OCI-LY1 (cell line): ENCODE results near the gene ARHGEF17.

Experiments used
- H2AFZ ChIP-seq: fragments of 200-600 bp; sonication (generic), shearing (Covaris generic); 2 replicates; pipeline ENCODE4 v1.6.0; 2014; ENCODE audit warnings: antibody characterized with exemption, mild to moderate bottlenecking, low read length
- H3F3A ChIP-seq: fragments of 200-600 bp; sonication (generic), shearing (Covaris generic); 2 replicates; pipeline ENCODE4 v1.6.0; 2014; ENCODE audit warnings: mild to moderate bottlenecking, antibody characterized with exemption, low read length, moderate library complexity; ENCODE audit not compliant: insufficient read depth
- H3K27ac ChIP-seq: fragments of 200-600 bp; sonication (generic); 2 replicates; pipeline ENCODE4 v1.5.1; 2014; ENCODE audit warnings: low read length, mixed run types, mild to moderate bottlenecking, low read depth; ENCODE audit not compliant: poor library complexity, severe bottlenecking
- H3K27me3 ChIP-seq: fragments of 200-600 bp; sonication (generic); 2 replicates; pipeline ENCODE4 v1.6.0; 2014; ENCODE audit warnings: antibody characterized with exemption, mild to moderate bottlenecking, low read length, moderate library complexity; ENCODE audit not compliant: insufficient read depth
- H3K36me3 ChIP-seq: fragments of 200-600 bp; sonication (generic); 2 replicates; pipeline ENCODE4 v1.6.1; 2014; ENCODE audit warnings: mild to moderate bottlenecking, antibody characterized with exemption, low read length, moderate library complexity, mixed read lengths; ENCODE audit not compliant: insufficient read depth
- H3K4me1 ChIP-seq: fragments of 200-600 bp; sonication (generic); 2 replicates; pipeline ENCODE4 v1.5.1; 2014; ENCODE audit warnings: mild to moderate bottlenecking, low read length, moderate library complexity; ENCODE audit not compliant: insufficient read depth, severe bottlenecking
- H3K4me2 ChIP-seq: fragments of 200-600 bp; sonication (generic), shearing (Covaris generic); 2 replicates; pipeline ENCODE4 v1.6.1; 2014; ENCODE audit warnings: low read length
- H3K4me3 ChIP-seq: fragments of 200-600 bp; sonication (generic); 2 replicates; pipeline ENCODE4 v1.5.1; 2014; ENCODE audit warnings: low read length, low read depth, mild to moderate bottlenecking, mixed read lengths; ENCODE audit not compliant: poor library complexity, severe bottlenecking
- H3K79me2 ChIP-seq: fragments of 200-600 bp; shearing (Covaris generic); 2 replicates; pipeline ENCODE4 v1.6.1; 2016; ENCODE audit warnings: mixed run types, low read length, mixed read lengths; ENCODE audit not compliant: insufficient read depth
- H3K9ac ChIP-seq: fragments of 200-600 bp; sonication (generic), shearing (Covaris generic); 2 replicates; pipeline ENCODE4 v1.6.1; 2014; ENCODE audit warnings: mild to moderate bottlenecking, low read length, mixed read lengths
- H3K9me2 ChIP-seq: fragments of 200-600 bp; sonication (generic), shearing (Covaris generic); 2 replicates; pipeline ENCODE4 v1.6.1; 2014; ENCODE audit warnings: low read depth, mild to moderate bottlenecking, low read length, mixed read lengths
- H3K9me3 ChIP-seq: fragments of 200-600 bp; shearing (Covaris generic); 2 replicates; pipeline ENCODE4 v1.6.1; 2014; ENCODE audit warnings: low read length, mixed read lengths
- H4K20me1 ChIP-seq: fragments of 200-600 bp; sonication (generic), shearing (Covaris generic); 2 replicates; pipeline ENCODE4 v1.6.0; 2016; ENCODE audit warnings: mild to moderate bottlenecking, low read length; ENCODE audit not compliant: insufficient read depth
- CTCF ChIP-seq: fragments of 200-600 bp; sonication (generic), shearing (Covaris generic); IDR thresholded peaks from 2 replicates; pipeline ENCODE4 v1.5.1; 2017; ENCODE audit warnings: mild to moderate bottlenecking, antibody characterized with exemption, low read length, moderate library complexity, mixed read lengths
- EZH2 ChIP-seq: fragments of 200-600 bp; sonication (generic), shearing (Covaris generic); IDR thresholded peaks from 2 replicates; pipeline ENCODE4 v1.8.0; 2017; ENCODE audit warnings: borderline replicate concordance, mixed run types, mild to moderate bottlenecking, antibody characterized with exemption, low read length, moderate library complexity, mixed read lengths

The ARHGEF17 gene

GRCh38 chr11:73299751-73300150 lies 8.3 kb upstream of the ARHGEF17 start:
- TF ChIP-seq EZH2 (no peak), CTCF (no peak)
- Histone ChIP-seq H3K27ac (no peak overlapping the region), H3K4me1 (no peaks in the 10 kb centered on the region)

GRCh38 chr11:73306069-73306841 lies 1.8 kb upstream of the ARHGEF17 start:
- no peaks in the 10 kb centered on the region for H4K20me1 ChIP-seq
- H2AFZ ChIP-seq: no peak overlapping the region
- no peaks in the 10 kb centered on the region for H3K36me3 ChIP-seq
- H3K4me1 ChIP-seq: peaks cover 14% of the 10 kb centered on the region
- no peaks in the 10 kb centered on the region for H3K9me3 ChIP-seq
- H3F3A ChIP-seq: no peaks in the 10 kb centered on the region
- 0 out of 2 replicates have a peak, but pooled peaks have one; percentile 3 for TF ChIP-seq CTCF
- no peak for TF ChIP-seq EZH2
- H3K27ac ChIP-seq: no peak overlapping the region
- H3K9ac ChIP-seq: no peak overlapping the region
- no peaks in the 10 kb centered on the region for H3K79me2 ChIP-seq
- H3K9me2 ChIP-seq: no peaks in the 10 kb centered on the region
- no peak overlapping the region for H3K4me2 ChIP-seq
- no peaks in the 10 kb centered on the region for H3K27me3 ChIP-seq
- H3K4me3 ChIP-seq: no peak overlapping the region

More at GRCh38 chr11:73299751-73300150, 8.3 kb upstream of the ARHGEF17 start:
- H3K4me2 ChIP-seq: no peak overlapping the region
- H3K27me3 ChIP-seq: 0 out of 2 replicates have a peak, but pooled peaks cover 4% of the 10 kb centered on the region
- H3K79me2 ChIP-seq: no peaks in the 10 kb centered on the region
- no peak overlapping the region for H3K9ac ChIP-seq
- H3K36me3 ChIP-seq: no peaks in the 10 kb centered on the region
- H3K4me3 ChIP-seq: no peak overlapping the region
- no peaks in the 10 kb centered on the region for H3K9me2 ChIP-seq
- no peaks in the 10 kb centered on the region for H4K20me1 ChIP-seq
- no peaks in the 10 kb centered on the region for H3F3A ChIP-seq
- H2AFZ ChIP-seq: no peak overlapping the region
- H3K9me3 ChIP-seq: no peaks in the 10 kb centered on the region

GRCh38 chr11:73306977-73307322 lies 1.1 kb upstream of the ARHGEF17 start:
- Histone ChIP-seq H4K20me1 (no peaks in the 10 kb centered on the region), H3K4me1 (peaks cover 14% of the 10 kb centered on the region), H3K36me3 (no peaks in the 10 kb centered on the region), H3K79me2 (no peaks in the 10 kb centered on the region), H3K27ac (no peak overlapping the region), H3K9ac (peak overlapping the region; percentile 42; the same call in 1 of the 2 replicates), H3K9me2 (no peaks in the 10 kb centered on the region), H3K27me3 (no peaks in the 10 kb centered on the region), H3K4me3 (peak overlapping the region; percentile 83), H2AFZ (no peak overlapping the region), H3K9me3 (no peaks in the 10 kb centered on the region), H3K4me2 (peak overlapping the region; percentile 98), H3F3A (no peaks in the 10 kb centered on the region)
- TF ChIP-seq EZH2 (no peak), CTCF (no peak)
